ENCODE measurements around the gene PPP2R1B.
A peak's percentile ranks its signal among the peaks of the same experiment; 100 is the strongest.

The PPP2R1B gene

GRCh38 chr11:111807076-111807475 lies 40.9 kb upstream of the PPP2R1B start:
- 100% methylated on average over 1 of the region's 1 CpG for WGBS
- Histone ChIP-seq H2BK5ac (ENCODE audit: low read depth, low read length, poor library complexity, severe bottlenecking) (no peak overlapping the region), H3K27ac (ENCODE audit: low read length, poor library complexity, severe bottlenecking) (no peak overlapping the region), H3K4me2 (ENCODE audit: low read length, poor library complexity, severe bottlenecking) (no peak overlapping the region), H3K23ac (ENCODE audit: low read length in 2 of 2) (no peak overlapping the region), H3K27me3 (ENCODE audit: control insufficient read depth in 1 of 2, insufficient read depth in 1 of 2, low read length in 2 of 2) (no peaks in the 10 kb centered on the region), H4K8ac (ENCODE audit: low read length) (no peak overlapping the region), H2BK15ac (ENCODE audit: low read depth, poor library complexity, severe bottlenecking) (no peak overlapping the region), H3K14ac (ENCODE audit: low read length in 2 of 2) (no peak overlapping the region), H2BK120ac (ENCODE audit: low read depth, low read length) (no peak overlapping the region), H2BK12ac (ENCODE audit: low read length in 2 of 2) (no peak overlapping the region), H3K4me3 (ENCODE audit: insufficient read depth in 1 of 2, low read depth in 1 of 2, low read length in 2 of 2) (no peak overlapping the region), H4K91ac (ENCODE audit: low read length) (no peak overlapping the region), H2AK5ac (ENCODE audit: low read length, severe bottlenecking) (no peak overlapping the region), H3K4ac (ENCODE audit: low read depth in 1 of 2, low read length in 2 of 2) (no peak overlapping the region), H3K36me3 (ENCODE audit: control insufficient read depth in 1 of 2, insufficient read depth in 2 of 2, low read depth in 1 of 2, low read length in 2 of 2) (peaks cover 19 to 51% of the 10 kb centered on the region in 2 experiments), H3K9me3 (ENCODE audit: control insufficient read depth, low read length) (no peaks in the 10 kb centered on the region), H3K9ac (ENCODE audit: low read length) (no peak overlapping the region), H3K79me1 (replicated peaks; ENCODE audit: low read length, poor library complexity, severe bottlenecking) (peaks cover 9% of the 10 kb centered on the region), H3K18ac (ENCODE audit: low read depth in 1 of 2, low read length in 2 of 2) (no peak overlapping the region), H3K4me1 (ENCODE audit: control insufficient read depth, insufficient read depth, low read depth, low read length) (peaks cover 1% of the 10 kb centered on the region), H2AFZ (ENCODE audit: low read depth, low read length) (no peak overlapping the region)
- DNase-seq, result no peak

- Histone ChIP-seq H4K91ac (ENCODE audit: low read length) (no peak overlapping the region), H2BK5ac (ENCODE audit: low read depth, low read length, poor library complexity, severe bottlenecking) (no peak overlapping the region), H3K9ac (ENCODE audit: low read length) (no peak overlapping the region), H3K18ac (ENCODE audit: low read depth in 1 of 2, low read length in 2 of 2) (no peak overlapping the region), H3K9me3 (ENCODE audit: control insufficient read depth, low read length) (no peaks in the 10 kb centered on the region), H3K4me2 (ENCODE audit: low read length, poor library complexity, severe bottlenecking) (no peak overlapping the region), H3K4me1 (ENCODE audit: control insufficient read depth, insufficient read depth, low read depth, low read length) (no peaks in the 10 kb centered on the region), H3K27me3 (ENCODE audit: control insufficient read depth in 1 of 2, insufficient read depth in 1 of 2, low read length in 2 of 2) (no peaks in the 10 kb centered on the region), H4K8ac (ENCODE audit: low read length) (no peak overlapping the region), H2BK12ac (ENCODE audit: low read length in 2 of 2) (no peak overlapping the region), H3K23ac (ENCODE audit: low read length in 2 of 2) (no peak overlapping the region), H3K36me3 (ENCODE audit: control insufficient read depth in 1 of 2, insufficient read depth in 2 of 2, low read depth in 1 of 2, low read length in 2 of 2) (peaks cover 11 to 32% of the 10 kb centered on the region in 2 experiments), H3K27ac (ENCODE audit: low read length, poor library complexity, severe bottlenecking) (no peak overlapping the region), H3K4me3 (ENCODE audit: insufficient read depth in 1 of 2, low read depth in 1 of 2, low read length in 2 of 2) (no peak overlapping the region), H3K79me1 (replicated peaks; ENCODE audit: low read length, poor library complexity, severe bottlenecking) (peaks cover 1% of the 10 kb centered on the region), H3K4ac (ENCODE audit: low read depth in 1 of 2, low read length in 2 of 2) (no peak overlapping the region), H2AK5ac (ENCODE audit: low read length, severe bottlenecking) (no peak overlapping the region), H2BK15ac (ENCODE audit: low read depth, poor library complexity, severe bottlenecking) (no peak overlapping the region), H3K14ac (ENCODE audit: low read length in 2 of 2) (no peak overlapping the region), H2BK120ac (ENCODE audit: low read depth, low read length) (no peak overlapping the region), H2AFZ (ENCODE audit: low read depth, low read length) (no peak overlapping the region)
- no CpG with 5 or more reads among the region's 2 CpGs for WGBS
- DNase-seq, result no peak
These were observed 34.9 kb upstream of the PPP2R1B start for GRCh38 chr11:111801135-111801534.

- no peak overlapping the region for H3K18ac ChIP-seq (ENCODE audit: low read depth in 1 of 2, low read length in 2 of 2)
- H3K14ac ChIP-seq (ENCODE audit: low read length in 2 of 2), result no peak overlapping the region
- no peak overlapping the region for H3K23ac ChIP-seq (ENCODE audit: low read length in 2 of 2)
- no peaks in the 10 kb centered on the region for H3K27me3 ChIP-seq (ENCODE audit: control insufficient read depth in 1 of 2, insufficient read depth in 1 of 2, low read length in 2 of 2)
- H3K9me3 ChIP-seq (ENCODE audit: control insufficient read depth, low read length), result no peaks in the 10 kb centered on the region
- H4K91ac ChIP-seq (ENCODE audit: low read length), result no peak overlapping the region
- H3K4me2 ChIP-seq (ENCODE audit: low read length, poor library complexity, severe bottlenecking), result no peak overlapping the region
- no peak for DNase-seq
- H4K8ac ChIP-seq (ENCODE audit: low read length), result no peak overlapping the region
- H2BK5ac ChIP-seq (ENCODE audit: low read depth, low read length, poor library complexity, severe bottlenecking), result no peak overlapping the region
- H3K27ac ChIP-seq (ENCODE audit: low read length, poor library complexity, severe bottlenecking), result no peak overlapping the region
- H3K79me1 ChIP-seq (replicated peaks; ENCODE audit: low read length, poor library complexity, severe bottlenecking), result no peaks in the 10 kb centered on the region
- H2BK15ac ChIP-seq (ENCODE audit: low read depth, poor library complexity, severe bottlenecking), result no peak overlapping the region
- H2BK120ac ChIP-seq (ENCODE audit: low read depth, low read length), result no peak overlapping the region
- 93% methylated on average over 1 of the region's 1 CpG for WGBS
- no peak overlapping the region for H3K9ac ChIP-seq (ENCODE audit: low read length)
- H2BK12ac ChIP-seq (ENCODE audit: low read length in 2 of 2), result no peak overlapping the region
- peaks cover 6 to 17% of the 10 kb centered on the region in 2 experiments for H3K36me3 ChIP-seq (ENCODE audit: control insufficient read depth in 1 of 2, insufficient read depth in 2 of 2, low read depth in 1 of 2, low read length in 2 of 2)
- H3K4me3 ChIP-seq (ENCODE audit: insufficient read depth in 1 of 2, low read depth in 1 of 2, low read length in 2 of 2), result no peak overlapping the region
- H3K4ac ChIP-seq (ENCODE audit: low read depth in 1 of 2, low read length in 2 of 2), result no peak overlapping the region
- H2AFZ ChIP-seq (ENCODE audit: low read depth, low read length), result no peak overlapping the region
- no peak overlapping the region for H2AK5ac ChIP-seq (ENCODE audit: low read length, severe bottlenecking)
- peaks cover under 1% of the 10 kb centered on the region for H3K4me1 ChIP-seq (ENCODE audit: control insufficient read depth, insufficient read depth, low read depth, low read length)
These were observed 32.1 kb upstream of the PPP2R1B start for GRCh38 chr11:111798279-111798678.

GRCh38 chr11:111797145-111797581 lies 31.0 kb upstream of the PPP2R1B start:
- WGBS, result 100% methylated on average over 2 of the region's 2 CpGs
- no peak overlapping the region for H4K91ac ChIP-seq (ENCODE audit: low read length)
- no peak overlapping the region for H3K4ac ChIP-seq (ENCODE audit: low read depth in 1 of 2, low read length in 2 of 2)
- H3K79me1 ChIP-seq (replicated peaks; ENCODE audit: low read length, poor library complexity, severe bottlenecking), result peaks cover 1% of the 10 kb centered on the region
- H3K9me3 ChIP-seq (ENCODE audit: control insufficient read depth, low read length), result no peaks in the 10 kb centered on the region
- H3K18ac ChIP-seq (ENCODE audit: low read depth in 1 of 2, low read length in 2 of 2), result no peak overlapping the region
- H3K4me1 ChIP-seq (ENCODE audit: control insufficient read depth, insufficient read depth, low read depth, low read length), result peaks cover 3% of the 10 kb centered on the region
- H3K9ac ChIP-seq (ENCODE audit: low read length), result peak overlapping the region; percentile 39
- no peak overlapping the region for H3K14ac ChIP-seq (ENCODE audit: low read length in 2 of 2)
- no peak overlapping the region for H2AK5ac ChIP-seq (ENCODE audit: low read length, severe bottlenecking)
- peaks cover 6 to 11% of the 10 kb centered on the region in 2 experiments for H3K36me3 ChIP-seq (ENCODE audit: control insufficient read depth in 1 of 2, insufficient read depth in 2 of 2, low read depth in 1 of 2, low read length in 2 of 2)
- H3K4me2 ChIP-seq (ENCODE audit: low read length, poor library complexity, severe bottlenecking), result no peak overlapping the region
- no peak overlapping the region for H3K4me3 ChIP-seq (ENCODE audit: insufficient read depth in 1 of 2, low read depth in 1 of 2, low read length in 2 of 2)
- no peak overlapping the region for H3K23ac ChIP-seq (ENCODE audit: low read length in 2 of 2)
- no peak for DNase-seq
- H2BK12ac ChIP-seq (ENCODE audit: low read length in 2 of 2), result no peak overlapping the region
- no peak overlapping the region for H2AFZ ChIP-seq (ENCODE audit: low read depth, low read length)
- no peak overlapping the region for H4K8ac ChIP-seq (ENCODE audit: low read length)
- no peak overlapping the region for H2BK5ac ChIP-seq (ENCODE audit: low read depth, low read length, poor library complexity, severe bottlenecking)
- H3K27ac ChIP-seq (ENCODE audit: low read length, poor library complexity, severe bottlenecking), result no peak overlapping the region
- no peak overlapping the region for H2BK120ac ChIP-seq (ENCODE audit: low read depth, low read length)
- no peaks in the 10 kb centered on the region for H3K27me3 ChIP-seq (ENCODE audit: control insufficient read depth in 1 of 2, insufficient read depth in 1 of 2, low read length in 2 of 2)
- no peak overlapping the region for H2BK15ac ChIP-seq (ENCODE audit: low read depth, poor library complexity, severe bottlenecking)

Measured in mesenchymal stem cell (in vitro differentiated cells and primary cell).